Neutrophil (primary cell): Measurements from ENCODE around the gene ACAN.

Experiments used
- H3K27ac ChIP-seq: fragments of 200-600 bp; sonication (generic); 2 replicates; pipeline ENCODE4 v1.5.1; 2016; ENCODE audit warnings: mild to moderate bottlenecking, moderate library complexity
- H3K27me3 ChIP-seq: fragments of 200-600 bp; sonication (generic); 2 replicates; pipeline ENCODE4 v1.6.0; 2016; ENCODE audit warnings: mild to moderate bottlenecking
- H3K36me3 ChIP-seq: fragments of 200-600 bp; sonication (generic); 2 replicates; pipeline ENCODE4 v1.5.1; 2017
- H3K4me1 ChIP-seq, 2 experiments: fragments of 200-600 bp in 1 of 2; sonication (generic) in 1 of 2; 1 replicate in 1 of 2; 2 replicates in 1 of 2; pipeline versions ENCODE4 v1.5.1 to v1.6.1; 2013 to 2016; ENCODE audit warnings: low read depth in 1 of 2, low read length in 1 of 2, mild to moderate bottlenecking in 1 of 2, moderate library complexity in 1 of 2; ENCODE audit not compliant: control insufficient read depth in 1 of 2, insufficient read depth in 1 of 2
- H3K4me3 ChIP-seq, 2 experiments: fragments of 200-600 bp in 1 of 2; sonication (generic) in 1 of 2; 1 replicate in 1 of 2; 2 replicates in 1 of 2; pipeline ENCODE4 v1.5.1; 2013 to 2016; ENCODE audit warnings: low read depth in 1 of 2, low read length in 1 of 2, mild to moderate bottlenecking in 1 of 2, moderate library complexity in 1 of 2
- H3K9me3 ChIP-seq: fragments of 200-600 bp; sonication (generic); 2 replicates; pipeline ENCODE4 v1.5.1; 2016
- CTCF ChIP-seq: fragments of 200-600 bp; sonication (generic); IDR thresholded peaks from 2 replicates; pipeline ENCODE4 v1.5.1; 2016; ENCODE audit warnings: antibody characterized with exemption

The ACAN gene

GRCh38 chr15:88792342-88793282 is 10.6 kb upstream of the ACAN start:
- H3K9me3 ChIP-seq = no peaks in the 10 kb centered on the region
- no peak overlapping the region for H3K4me3 ChIP-seq
- no peaks in the 10 kb centered on the region for H3K4me1 ChIP-seq
- H3K27ac ChIP-seq = no peak overlapping the region
- peaks cover 68% of the 10 kb centered on the region for H3K27me3 ChIP-seq
- no peak for TF ChIP-seq CTCF
- H3K36me3 ChIP-seq = no peaks in the 10 kb centered on the region

GRCh38 chr15:88794001-88794400 is 9.2 kb upstream of the ACAN start:
- TF ChIP-seq CTCF = no peak
- no peaks in the 10 kb centered on the region for H3K36me3 ChIP-seq
- H3K4me1 ChIP-seq = no peaks in the 10 kb centered on the region
- H3K4me3 ChIP-seq = no peak overlapping the region
- H3K27me3 ChIP-seq = peaks cover 76% of the 10 kb centered on the region
- no peak overlapping the region for H3K27ac ChIP-seq
- no peaks in the 10 kb centered on the region for H3K9me3 ChIP-seq

GRCh38 chr15:88797663-88798339 is 5.4 kb upstream of the ACAN start:
- Histone ChIP-seq H3K4me1 (no peaks in the 10 kb centered on the region), H3K36me3 (no peaks in the 10 kb centered on the region), H3K4me3 (no peak overlapping the region), H3K27ac (no peak overlapping the region), H3K27me3 (peaks cover 97% of the 10 kb centered on the region), H3K9me3 (no peaks in the 10 kb centered on the region)
- TF ChIP-seq CTCF = no peak

- H3K9me3 ChIP-seq = no peaks in the 10 kb centered on the region
- no peaks in the 10 kb centered on the region for H3K4me1 ChIP-seq
- H3K4me3 ChIP-seq = no peak overlapping the region
- no peaks in the 10 kb centered on the region for H3K36me3 ChIP-seq
- H3K27ac ChIP-seq = no peak overlapping the region
- TF ChIP-seq CTCF = no peak
- peaks cover 98% of the 10 kb centered on the region for H3K27me3 ChIP-seq
Measured at GRCh38 chr15:88799341-88799740, 3.9 kb upstream of the ACAN start.

- H3K9me3 ChIP-seq = no peaks in the 10 kb centered on the region
- peaks cover 99% of the 10 kb centered on the region for H3K27me3 ChIP-seq
- no peak for TF ChIP-seq CTCF
- no peak overlapping the region for H3K4me3 ChIP-seq
- no peaks in the 10 kb centered on the region for H3K36me3 ChIP-seq
- no peak overlapping the region for H3K27ac ChIP-seq
- no peaks in the 10 kb centered on the region for H3K4me1 ChIP-seq
Measured at GRCh38 chr15:88800026-88800425, 3.2 kb upstream of the ACAN start.
